Measurements from ENCODE around the gene C1orf87. TPM values are rescaled to one million over a fixed set of nuclear protein-coding genes. Genes with fewer than 3 reads are reported as not detected.

The C1orf87 gene
- total RNA-seq, 4 donors from 2014 or later = 0.40 TPM; not detected in 3

DNA sequence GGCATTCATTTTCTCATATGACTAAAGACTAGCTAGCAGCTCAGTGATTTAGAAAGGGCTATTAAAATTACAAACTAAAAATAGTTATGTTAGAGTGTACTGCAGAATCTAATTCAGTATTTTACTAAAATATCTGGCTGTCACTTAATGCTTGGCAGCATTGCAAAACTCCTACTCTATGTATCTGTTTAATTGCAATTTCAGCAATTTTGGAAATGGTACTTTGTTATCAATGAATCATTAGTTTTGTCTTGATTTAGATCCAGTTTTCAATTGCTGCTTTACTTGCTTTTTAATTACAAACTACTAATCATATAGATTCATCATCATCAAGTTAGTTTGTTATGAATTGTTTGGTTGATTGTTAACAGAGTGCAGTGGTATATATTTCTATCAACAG lies 19.2 kb downstream of the C1orf87 start:
- no peak for TF ChIP-seq POLR2A (IDR thresholded peaks at IDR 0.05)
- TF ChIP-seq, protein P1, sequence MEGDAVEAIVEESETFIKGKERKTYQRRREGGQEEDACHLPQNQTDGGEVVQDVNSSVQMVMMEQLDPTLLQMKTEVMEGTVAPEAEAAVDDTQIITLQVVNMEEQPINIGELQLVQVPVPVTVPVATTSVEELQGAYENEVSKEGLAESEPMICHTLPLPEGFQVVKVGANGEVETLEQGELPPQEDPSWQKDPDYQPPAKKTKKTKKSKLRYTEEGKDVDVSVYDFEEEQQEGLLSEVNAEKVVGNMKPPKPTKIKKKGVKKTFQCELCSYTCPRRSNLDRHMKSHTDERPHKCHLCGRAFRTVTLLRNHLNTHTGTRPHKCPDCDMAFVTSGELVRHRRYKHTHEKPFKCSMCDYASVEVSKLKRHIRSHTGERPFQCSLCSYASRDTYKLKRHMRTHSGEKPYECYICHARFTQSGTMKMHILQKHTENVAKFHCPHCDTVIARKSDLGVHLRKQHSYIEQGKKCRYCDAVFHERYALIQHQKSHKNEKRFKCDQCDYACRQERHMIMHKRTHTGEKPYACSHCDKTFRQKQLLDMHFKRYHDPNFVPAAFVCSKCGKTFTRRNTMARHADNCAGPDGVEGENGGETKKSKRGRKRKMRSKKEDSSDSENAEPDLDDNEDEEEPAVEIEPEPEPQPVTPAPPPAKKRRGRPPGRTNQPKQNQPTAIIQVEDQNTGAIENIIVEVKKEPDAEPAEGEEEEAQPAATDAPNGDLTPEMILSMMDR (IDR thresholded peaks at IDR 0.05) = no peak
- TF ChIP-seq EP300 (IDR thresholded peaks at IDR 0.05; ENCODE audit: low read depth) = no peak
- no peak for TF ChIP-seq POLR2AphosphoS5 (IDR thresholded peaks at IDR 0.05)
- intact Hi-C loops (cut with DNase I; ENCODE audit: low total_unique reads) = no loop called here
- no peak overlapping the region for H3K4me3 ChIP-seq
- no peak for DNase-seq
- H3K4me1 ChIP-seq = no peaks in the 10 kb centered on the region
- no peaks in the 10 kb centered on the region for H3K36me3 ChIP-seq
- in situ Hi-C loops (cut with MboI; ENCODE audit: low pct_ligation_motif_present in 1 of 4, low pct_unique_long_range_greater_than_20kb in 1 of 4, low sequenced_read_pairs in 3 of 4) = no loop called here
- no peak overlapping the region for H3K27ac ChIP-seq
- no peaks in the 10 kb centered on the region for H3K27me3 ChIP-seq
- H3K9me3 ChIP-seq = peaks cover 0 to 1% of the 10 kb centered on the region in 2 donors

DNA sequence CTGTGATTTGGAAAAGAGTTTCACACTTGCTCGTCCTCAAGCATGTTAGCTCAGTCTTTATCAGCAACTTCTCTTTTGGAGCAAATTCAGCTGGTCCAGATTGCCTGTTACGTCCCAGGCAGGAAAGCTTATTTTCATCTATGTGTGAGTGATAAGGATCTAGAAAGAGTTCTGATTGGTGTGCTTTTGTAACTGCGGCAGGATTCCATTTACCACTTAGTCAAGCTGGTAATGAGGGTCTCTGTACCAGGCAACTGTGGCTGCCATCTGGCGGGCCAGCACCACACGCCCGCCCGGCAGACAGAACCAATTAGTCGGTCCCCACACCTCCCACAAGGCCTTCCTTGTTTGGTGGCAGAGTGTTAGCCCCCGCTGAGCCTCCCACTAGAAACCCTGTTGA lies 21.0 kb downstream of the C1orf87 start:
- Histone ChIP-seq H3K9me3 (peaks cover 0 to 5% of the 10 kb centered on the region in 2 donors), H3K36me3 (no peaks in the 10 kb centered on the region), H3K4me1 (no peaks in the 10 kb centered on the region), H3K4me3 (no peak overlapping the region), H3K27me3 (no peaks in the 10 kb centered on the region), H3K27ac (no peak overlapping the region)
- TF ChIP-seq EP300 (IDR thresholded peaks at IDR 0.05; ENCODE audit: low read depth) = no peak
- TF ChIP-seq, protein P1 (IDR thresholded peaks at IDR 0.05) = no peak
- no peak for TF ChIP-seq POLR2AphosphoS5 (IDR thresholded peaks at IDR 0.05)
- no peak for TF ChIP-seq POLR2A (IDR thresholded peaks at IDR 0.05)
- 78 to 80% methylated on average over 2 to 9 of the region's 9 CpGs for WGBS, 2 donors (ENCODE audit: low coverage in 1 of 2)
- no peak for DNase-seq
- in situ Hi-C loops (cut with MboI; ENCODE audit: low pct_ligation_motif_present in 1 of 4, low pct_unique_long_range_greater_than_20kb in 1 of 4, low sequenced_read_pairs in 3 of 4) = no loop called here
- intact Hi-C loops (cut with DNase I; ENCODE audit: low total_unique reads) = no loop called here

DNA sequence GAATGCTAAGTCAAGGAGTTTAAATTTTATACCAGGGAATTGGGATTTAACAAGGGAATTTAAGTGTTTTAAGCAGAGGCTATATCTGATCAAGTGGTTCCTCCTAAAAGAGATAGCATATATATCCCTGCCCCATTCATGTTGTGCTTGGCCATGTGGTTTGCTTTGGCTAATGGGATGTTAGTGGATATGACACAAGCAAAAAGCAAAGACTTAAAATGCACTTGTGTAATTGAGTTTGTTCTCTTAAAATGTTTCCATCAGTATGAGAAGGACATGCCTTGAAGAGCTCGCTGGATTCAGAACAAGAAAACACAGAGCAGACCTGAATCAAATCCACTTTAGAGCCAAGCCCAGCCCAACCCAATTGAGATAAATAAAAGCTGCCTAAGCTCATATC lies 22.4 kb downstream of the C1orf87 start:
- TF ChIP-seq, protein P1 (IDR thresholded peaks at IDR 0.05) = no peak
- no peak for TF ChIP-seq EP300 (IDR thresholded peaks at IDR 0.05; ENCODE audit: low read depth)
- TF ChIP-seq POLR2AphosphoS5 (IDR thresholded peaks at IDR 0.05) = no peak
- TF ChIP-seq POLR2A (IDR thresholded peaks at IDR 0.05) = no peak
- Histone ChIP-seq H3K4me1 (no peaks in the 10 kb centered on the region), H3K27me3 (no peaks in the 10 kb centered on the region), H3K9me3 (peaks cover 0 to 5% of the 10 kb centered on the region in 2 donors), H3K4me3 (no peak overlapping the region), H3K36me3 (no peaks in the 10 kb centered on the region), H3K27ac (no peak overlapping the region)
- intact Hi-C loops (cut with DNase I; ENCODE audit: low total_unique reads) = no loop called here
- no peak for DNase-seq
- WGBS, 2 donors (ENCODE audit: low coverage in 1 of 2) = 67 to 73% methylated on average over 1 of the region's 1 CpG
- in situ Hi-C loops (cut with MboI; ENCODE audit: low pct_ligation_motif_present in 1 of 4, low pct_unique_long_range_greater_than_20kb in 1 of 4, low sequenced_read_pairs in 3 of 4) = no loop called here

GRCh38 chr1:60049188-60049587 lies 24.4 kb downstream of the C1orf87 start:
- Histone ChIP-seq H3K4me3 (no peak overlapping the region), H3K4me1 (no peaks in the 10 kb centered on the region), H3K27ac (no peak overlapping the region), H3K27me3 (no peaks in the 10 kb centered on the region), H3K9me3 (peaks cover 0 to 5% of the 10 kb centered on the region in 2 donors), H3K36me3 (no peaks in the 10 kb centered on the region)
- TF ChIP-seq POLR2A (IDR thresholded peaks at IDR 0.05) (no peak), EP300 (IDR thresholded peaks at IDR 0.05; ENCODE audit: low read depth) (no peak), POLR2AphosphoS5 (IDR thresholded peaks at IDR 0.05) (no peak)
- TF ChIP-seq, protein P1 (IDR thresholded peaks at IDR 0.05) = no peak
- DNase-seq = no peak
- in situ Hi-C loops (cut with MboI; ENCODE audit: low pct_ligation_motif_present in 1 of 4, low pct_unique_long_range_greater_than_20kb in 1 of 4, low sequenced_read_pairs in 3 of 4) (no loop called here), intact Hi-C loops (cut with DNase I; ENCODE audit: low total_unique reads) (no loop called here)

Measured in transverse colon (tissue), 4 donors.